ENCODE results near the gene USH1C.

GRCh38 chr11:17505146-17505545 lies 39.1 kb downstream of the USH1C start:
- TF ChIP-seq EZH2 (IDR thresholded peaks at IDR 0.05) (no peak), CTCF (IDR thresholded peaks at IDR 0.05) (no peak)

All from neural progenitor cell (in vitro differentiated cells).